Activated naive CD8-positive, alpha-beta T cell treated with anti-CD3 and anti-CD28 coated beads for 36 hours (primary cell): Measurements from ENCODE around the gene NFIA. TPM values are rescaled to one million over a fixed set of nuclear protein-coding genes. Genes with fewer than 3 reads are reported as not detected.

Source experiments
- DNase-seq: peaks from one replicate; pipeline ENCODE4 v3.0.0; 2021
- H3K27ac Mint-ChIP-seq: one replicate; pipeline ENCODE4 v1.8.0; 2022; ENCODE audit warnings: mild to moderate bottlenecking, moderate library complexity, mixed read lengths
- H3K27me3 Mint-ChIP-seq: one replicate; pipeline ENCODE4 v1.8.0; 2022; ENCODE audit warnings: mild to moderate bottlenecking, mixed read lengths
- H3K36me3 Mint-ChIP-seq: one replicate; pipeline ENCODE4 v1.8.0; 2021; ENCODE audit warnings: mild to moderate bottlenecking, mixed read lengths
- H3K4me1 Mint-ChIP-seq: one replicate; pipeline ENCODE4 v1.8.0; 2021; ENCODE audit warnings: mixed read lengths
- H3K4me3 Mint-ChIP-seq: one replicate; pipeline ENCODE4 v1.8.0; 2022; ENCODE audit warnings: mild to moderate bottlenecking, moderate library complexity, mixed read lengths
- H3K9me3 Mint-ChIP-seq: one replicate; pipeline ENCODE4 v1.8.0; 2022; ENCODE audit warnings: mixed read lengths
- total RNA-seq, 2 experiments: library from RNA; stranded (reverse); gene quantifications; one replicate each; pipeline ENCODE4 v1.2.3, GENCODE V29; 2021

Gene NFIA
- total RNA-seq, 2 experiments from 2014 or later = 1.3 to 1.7 TPM

GRCh38 chr1:61322769-61323168 lies 240.4 kb downstream of the NFIA start:
- Mint-ChIP-seq H3K27me3 (peaks cover 3% of the 10 kb centered on the region), H3K36me3 (no peaks in the 10 kb centered on the region), H3K4me1 (peaks cover 27% of the 10 kb centered on the region), H3K4me3 (no peak overlapping the region), H3K27ac (no peak overlapping the region), H3K9me3 (peaks cover 2% of the 10 kb centered on the region)
- DNase-seq = no peak

- Mint-ChIP-seq H3K27me3 (peaks cover 3% of the 10 kb centered on the region), H3K4me3 (no peak overlapping the region), H3K27ac (no peak overlapping the region), H3K4me1 (peaks cover 23% of the 10 kb centered on the region), H3K9me3 (peaks cover 2% of the 10 kb centered on the region), H3K36me3 (no peaks in the 10 kb centered on the region)
- no peak for DNase-seq
These were observed 241.4 kb downstream of the NFIA start for GRCh38 chr1:61323681-61324328.

GRCh38 chr1:61326713-61327112 lies 244.4 kb downstream of the NFIA start:
- peaks cover 3% of the 10 kb centered on the region for H3K27me3 Mint-ChIP-seq
- DNase-seq = no peak
- no peak overlapping the region for H3K27ac Mint-ChIP-seq
- H3K4me3 Mint-ChIP-seq = no peak overlapping the region
- H3K9me3 Mint-ChIP-seq = no peaks in the 10 kb centered on the region
- H3K36me3 Mint-ChIP-seq = no peaks in the 10 kb centered on the region
- peaks cover 11% of the 10 kb centered on the region for H3K4me1 Mint-ChIP-seq

- H3K9me3 Mint-ChIP-seq = no peaks in the 10 kb centered on the region
- no peaks in the 10 kb centered on the region for H3K36me3 Mint-ChIP-seq
- peaks cover 15% of the 10 kb centered on the region for H3K4me1 Mint-ChIP-seq
- peaks cover 3% of the 10 kb centered on the region for H3K27me3 Mint-ChIP-seq
- no peak for DNase-seq
- H3K27ac Mint-ChIP-seq = no peak overlapping the region
- no peak overlapping the region for H3K4me3 Mint-ChIP-seq
These were observed 245.1 kb downstream of the NFIA start for GRCh38 chr1:61327436-61327835.

- no peak for DNase-seq
- H3K9me3 Mint-ChIP-seq = no peaks in the 10 kb centered on the region
- no peak overlapping the region for H3K4me3 Mint-ChIP-seq
- peaks cover 3% of the 10 kb centered on the region for H3K27me3 Mint-ChIP-seq
- H3K4me1 Mint-ChIP-seq = peaks cover 18% of the 10 kb centered on the region
- H3K27ac Mint-ChIP-seq = no peak overlapping the region
- H3K36me3 Mint-ChIP-seq = peaks cover 3% of the 10 kb centered on the region
These were observed 247.2 kb downstream of the NFIA start for GRCh38 chr1:61329556-61329955.

GRCh38 chr1:61330018-61330417 lies 247.7 kb downstream of the NFIA start:
- Mint-ChIP-seq H3K9me3 (no peaks in the 10 kb centered on the region), H3K4me1 (peaks cover 17% of the 10 kb centered on the region), H3K36me3 (peaks cover 3% of the 10 kb centered on the region), H3K27me3 (peaks cover 3% of the 10 kb centered on the region), H3K4me3 (no peak overlapping the region), H3K27ac (no peak overlapping the region)
- no peak for DNase-seq

- H3K27ac Mint-ChIP-seq = no peak overlapping the region
These were observed 248.2 kb downstream of the NFIA start for GRCh38 chr1:61330571-61330970.

GRCh38 chr1:61332196-61332753 lies 249.9 kb downstream of the NFIA start:
- Mint-ChIP-seq H3K36me3 (peaks cover 3% of the 10 kb centered on the region), H3K9me3 (no peaks in the 10 kb centered on the region), H3K4me1 (peaks cover 11% of the 10 kb centered on the region), H3K27ac (peak overlapping the region; percentile 43), H3K27me3 (peaks cover 3% of the 10 kb centered on the region), H3K4me3 (no peak overlapping the region)
- DNase-seq = peak; percentile 6

More at GRCh38 chr1:61330571-61330970, 248.2 kb downstream of the NFIA start:
- peaks cover 3% of the 10 kb centered on the region for H3K36me3 Mint-ChIP-seq
- H3K27me3 Mint-ChIP-seq = peaks cover 3% of the 10 kb centered on the region
- no peak overlapping the region for H3K4me3 Mint-ChIP-seq
- H3K4me1 Mint-ChIP-seq = peaks cover 12% of the 10 kb centered on the region
- no peaks in the 10 kb centered on the region for H3K9me3 Mint-ChIP-seq
- no peak for DNase-seq

- H3K4me1 Mint-ChIP-seq = peaks cover 11% of the 10 kb centered on the region
- H3K27ac Mint-ChIP-seq = no peak overlapping the region
These were observed 250.4 kb downstream of the NFIA start for GRCh38 chr1:61332796-61333195.

GRCh38 chr1:61334718-61335589 lies 252.6 kb downstream of the NFIA start:
- DNase-seq = no peak
- Mint-ChIP-seq H3K4me3 (no peak overlapping the region), H3K27ac (no peak overlapping the region), H3K36me3 (peaks cover 3% of the 10 kb centered on the region), H3K9me3 (no peaks in the 10 kb centered on the region), H3K4me1 (peaks cover 11% of the 10 kb centered on the region), H3K27me3 (peaks cover 3% of the 10 kb centered on the region)

More at GRCh38 chr1:61332796-61333195, 250.4 kb downstream of the NFIA start:
- peaks cover 3% of the 10 kb centered on the region for H3K27me3 Mint-ChIP-seq
- H3K9me3 Mint-ChIP-seq = no peaks in the 10 kb centered on the region
- no peak for DNase-seq
- H3K36me3 Mint-ChIP-seq = peaks cover 3% of the 10 kb centered on the region
- H3K4me3 Mint-ChIP-seq = no peak overlapping the region

- no peak for DNase-seq
- Mint-ChIP-seq H3K4me1 (peaks cover 8% of the 10 kb centered on the region), H3K4me3 (no peak overlapping the region), H3K27ac (no peak overlapping the region), H3K36me3 (peaks cover 3% of the 10 kb centered on the region), H3K9me3 (no peaks in the 10 kb centered on the region), H3K27me3 (no peaks in the 10 kb centered on the region)
These were observed 254.7 kb downstream of the NFIA start for GRCh38 chr1:61337037-61337436.

GRCh38 chr1:61337441-61337951 lies 255.1 kb downstream of the NFIA start:
- Mint-ChIP-seq H3K36me3 (peaks cover 3% of the 10 kb centered on the region), H3K9me3 (no peaks in the 10 kb centered on the region), H3K4me1 (peaks cover 4% of the 10 kb centered on the region), H3K4me3 (no peak overlapping the region), H3K27ac (no peak overlapping the region), H3K27me3 (no peaks in the 10 kb centered on the region)
- no peak for DNase-seq

GRCh38 chr1:61337981-61338848 lies 255.9 kb downstream of the NFIA start:
- Mint-ChIP-seq H3K9me3 (no peaks in the 10 kb centered on the region), H3K27ac (no peak overlapping the region), H3K36me3 (no peaks in the 10 kb centered on the region), H3K27me3 (no peaks in the 10 kb centered on the region), H3K4me1 (no peaks in the 10 kb centered on the region), H3K4me3 (no peak overlapping the region)
- no peak for DNase-seq

GRCh38 chr1:61338899-61339298 lies 256.5 kb downstream of the NFIA start:
- Mint-ChIP-seq H3K4me1 (no peaks in the 10 kb centered on the region), H3K4me3 (no peak overlapping the region), H3K36me3 (no peaks in the 10 kb centered on the region), H3K27me3 (no peaks in the 10 kb centered on the region), H3K9me3 (no peaks in the 10 kb centered on the region), H3K27ac (no peak overlapping the region)
- no peak for DNase-seq
